HG02642 (cell line): Measurements from ENCODE around the gene LRP3.
"Not testable (repeated sequence)": the region's sequence is repeated elsewhere in the genome, so short reads cannot be mapped to it uniquely, and the experiment has no call there.

Source experiments
- ATAC-seq: cut with Tn5 transposase; IDR thresholded peaks from one replicate; pipeline ENCODE4 v1.9.1; 2021; ENCODE audit warnings: mild to moderate bottlenecking; ENCODE audit not compliant: unreplicated experiment, poor library complexity

Gene LRP3

GRCh38 chr19:33199441-33200265 is 5.5 kb downstream of the LRP3 start:
- no peak for ATAC-seq

GRCh38 chr19:33201473-33201872 is 7.3 kb downstream of the LRP3 start:
- no peak for ATAC-seq

- no peak for ATAC-seq
These were observed 7.9 kb downstream of the LRP3 start for GRCh38 chr19:33201886-33202545.

- no peak for ATAC-seq
These were observed 8.7 kb downstream of the LRP3 start for GRCh38 chr19:33202546-33203507.

- ATAC-seq = no peak
These were observed 9.4 kb downstream of the LRP3 start for GRCh38 chr19:33203529-33203928.

GRCh38 chr19:33204136-33204973 is 10.2 kb downstream of the LRP3 start:
- no peak for ATAC-seq

- no peak for ATAC-seq
These were observed 11.0 kb downstream of the LRP3 start for GRCh38 chr19:33205110-33205509.

GRCh38 chr19:33205531-33206260 is 11.6 kb downstream of the LRP3 start:
- no peak for ATAC-seq

GRCh38 chr19:33206261-33207039 is 12.3 kb downstream of the LRP3 start:
- no peak for ATAC-seq

- no peak for ATAC-seq
These were observed 13.0 kb downstream of the LRP3 start for GRCh38 chr19:33207040-33207620.

- no peak for ATAC-seq
These were observed 13.8 kb downstream of the LRP3 start for GRCh38 chr19:33207903-33208302.

- no peak for ATAC-seq
These were observed 14.3 kb downstream of the LRP3 start for GRCh38 chr19:33208371-33208895.

GRCh38 chr19:33208904-33209849 is 15.0 kb downstream of the LRP3 start:
- ATAC-seq = no peak

GRCh38 chr19:33209850-33210230 is 15.7 kb downstream of the LRP3 start:
- not testable (repeated sequence) for ATAC-seq

GRCh38 chr19:33210266-33210940 is 16.3 kb downstream of the LRP3 start:
- ATAC-seq = no peak

GRCh38 chr19:33211794-33212435 is 17.8 kb downstream of the LRP3 start:
- ATAC-seq = no peak
